ENCODE results near the gene PRAC1.

The PRAC1 gene

DNA sequence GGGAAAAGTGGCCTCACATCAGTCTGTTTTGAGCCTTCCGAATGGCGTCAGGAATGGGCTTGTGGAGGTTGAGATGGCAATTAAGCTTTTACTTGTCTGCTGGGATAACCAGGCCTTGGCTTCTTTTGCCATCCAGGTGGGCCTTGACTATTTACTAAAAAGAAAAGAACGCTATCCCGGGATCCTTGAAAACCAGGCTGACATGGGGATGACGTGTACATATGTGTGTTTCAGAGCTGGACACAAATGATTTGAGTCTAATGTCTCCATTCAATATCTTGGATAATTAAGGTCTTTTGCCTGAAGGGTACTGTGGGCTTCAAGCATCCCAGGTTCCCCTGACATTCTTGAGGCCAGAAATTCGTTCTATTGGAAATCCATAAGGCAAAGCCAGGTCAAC, 38.8 kb upstream of the PRAC1 start:
- DNase-seq (ENCODE audit: low spot score) (no peak), ATAC-seq (ENCODE audit: low read depth) (no peak)
- H3K27ac ChIP-seq (ENCODE audit: poor library complexity, severe bottlenecking): no peak overlapping the region
- H3K36me3 ChIP-seq (ENCODE audit: low read depth): no peaks in the 10 kb centered on the region
- H3K9me3 ChIP-seq (ENCODE audit: severe bottlenecking): no peaks in the 10 kb centered on the region
- TF ChIP-seq, protein P1, sequence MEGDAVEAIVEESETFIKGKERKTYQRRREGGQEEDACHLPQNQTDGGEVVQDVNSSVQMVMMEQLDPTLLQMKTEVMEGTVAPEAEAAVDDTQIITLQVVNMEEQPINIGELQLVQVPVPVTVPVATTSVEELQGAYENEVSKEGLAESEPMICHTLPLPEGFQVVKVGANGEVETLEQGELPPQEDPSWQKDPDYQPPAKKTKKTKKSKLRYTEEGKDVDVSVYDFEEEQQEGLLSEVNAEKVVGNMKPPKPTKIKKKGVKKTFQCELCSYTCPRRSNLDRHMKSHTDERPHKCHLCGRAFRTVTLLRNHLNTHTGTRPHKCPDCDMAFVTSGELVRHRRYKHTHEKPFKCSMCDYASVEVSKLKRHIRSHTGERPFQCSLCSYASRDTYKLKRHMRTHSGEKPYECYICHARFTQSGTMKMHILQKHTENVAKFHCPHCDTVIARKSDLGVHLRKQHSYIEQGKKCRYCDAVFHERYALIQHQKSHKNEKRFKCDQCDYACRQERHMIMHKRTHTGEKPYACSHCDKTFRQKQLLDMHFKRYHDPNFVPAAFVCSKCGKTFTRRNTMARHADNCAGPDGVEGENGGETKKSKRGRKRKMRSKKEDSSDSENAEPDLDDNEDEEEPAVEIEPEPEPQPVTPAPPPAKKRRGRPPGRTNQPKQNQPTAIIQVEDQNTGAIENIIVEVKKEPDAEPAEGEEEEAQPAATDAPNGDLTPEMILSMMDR (IDR thresholded peaks at IDR 0.05; ENCODE audit: poor library complexity, severe bottlenecking): no peak
- H3K4me3 ChIP-seq (ENCODE audit: severe bottlenecking): no peak overlapping the region
- no peaks in the 10 kb centered on the region for H3K4me1 ChIP-seq (ENCODE audit: insufficient read depth, poor library complexity, severe bottlenecking)
- H3K27me3 ChIP-seq (ENCODE audit: insufficient read depth, poor library complexity, severe bottlenecking): peaks cover 12% of the 10 kb centered on the region

DNA sequence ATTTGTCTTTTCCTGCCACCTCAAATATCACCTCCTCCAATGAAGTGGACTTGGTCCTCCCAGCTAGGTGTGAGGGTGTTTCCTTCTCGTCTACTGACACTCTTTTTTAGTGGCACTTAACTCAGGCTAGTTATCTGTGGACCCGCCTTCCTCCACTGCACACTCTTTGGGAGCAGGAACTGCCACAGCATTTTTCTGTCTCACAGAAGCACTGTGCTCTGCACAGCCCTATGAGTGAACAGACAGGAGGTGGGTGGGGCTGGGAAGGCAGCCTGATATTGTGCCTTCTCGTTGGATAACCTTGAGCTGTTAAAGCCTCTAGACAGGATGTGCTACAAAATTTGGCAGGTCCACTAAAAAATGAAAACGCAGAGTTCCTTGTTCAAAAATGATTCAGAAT, 38.1 kb upstream of the PRAC1 start:
- Histone ChIP-seq H3K36me3 (ENCODE audit: low read depth) (no peaks in the 10 kb centered on the region), H3K9me3 (ENCODE audit: severe bottlenecking) (peaks cover 2% of the 10 kb centered on the region), H3K4me3 (ENCODE audit: severe bottlenecking) (no peak overlapping the region), H3K4me1 (ENCODE audit: insufficient read depth, poor library complexity, severe bottlenecking) (no peaks in the 10 kb centered on the region), H3K27me3 (ENCODE audit: insufficient read depth, poor library complexity, severe bottlenecking) (peaks cover 17% of the 10 kb centered on the region), H3K27ac (ENCODE audit: poor library complexity, severe bottlenecking) (no peak overlapping the region)
- TF ChIP-seq, protein P1 (IDR thresholded peaks at IDR 0.05; ENCODE audit: poor library complexity, severe bottlenecking): no peak
- DNase-seq (ENCODE audit: low spot score) (no peak), ATAC-seq (ENCODE audit: low read depth) (0 out of 3 replicates have a peak, but pooled peaks have one; percentile 25)

DNA sequence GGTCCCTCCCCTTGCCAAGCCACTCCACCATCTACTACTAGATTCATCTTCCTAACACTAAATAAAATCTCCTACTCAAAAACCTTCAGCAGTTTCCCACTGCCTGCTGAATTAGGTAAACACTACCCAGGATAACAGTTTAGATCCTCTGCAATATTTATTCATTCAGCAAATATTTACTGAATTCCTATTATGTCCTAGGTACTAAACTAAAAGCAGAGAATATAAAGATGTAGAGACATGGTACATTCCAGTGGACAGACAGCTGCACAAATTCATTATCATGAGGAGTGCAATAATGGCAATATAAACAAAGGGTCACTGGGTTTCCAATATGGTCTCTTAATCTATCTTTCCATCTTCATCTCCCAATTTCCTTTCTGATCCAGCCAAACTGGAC, 37.0 kb upstream of the PRAC1 start:
- H3K36me3 ChIP-seq (ENCODE audit: low read depth): no peaks in the 10 kb centered on the region
- peaks cover 2% of the 10 kb centered on the region for H3K9me3 ChIP-seq (ENCODE audit: severe bottlenecking)
- TF ChIP-seq, protein P1 (IDR thresholded peaks at IDR 0.05; ENCODE audit: poor library complexity, severe bottlenecking): no peak
- no peak for ATAC-seq (ENCODE audit: low read depth)
- DNase-seq (ENCODE audit: low spot score): no peak
- no peaks in the 10 kb centered on the region for H3K4me1 ChIP-seq (ENCODE audit: insufficient read depth, poor library complexity, severe bottlenecking)
- H3K4me3 ChIP-seq (ENCODE audit: severe bottlenecking): no peak overlapping the region
- H3K27ac ChIP-seq (ENCODE audit: poor library complexity, severe bottlenecking): no peak overlapping the region
- peaks cover 24% of the 10 kb centered on the region for H3K27me3 ChIP-seq (ENCODE audit: insufficient read depth, poor library complexity, severe bottlenecking)

DNA sequence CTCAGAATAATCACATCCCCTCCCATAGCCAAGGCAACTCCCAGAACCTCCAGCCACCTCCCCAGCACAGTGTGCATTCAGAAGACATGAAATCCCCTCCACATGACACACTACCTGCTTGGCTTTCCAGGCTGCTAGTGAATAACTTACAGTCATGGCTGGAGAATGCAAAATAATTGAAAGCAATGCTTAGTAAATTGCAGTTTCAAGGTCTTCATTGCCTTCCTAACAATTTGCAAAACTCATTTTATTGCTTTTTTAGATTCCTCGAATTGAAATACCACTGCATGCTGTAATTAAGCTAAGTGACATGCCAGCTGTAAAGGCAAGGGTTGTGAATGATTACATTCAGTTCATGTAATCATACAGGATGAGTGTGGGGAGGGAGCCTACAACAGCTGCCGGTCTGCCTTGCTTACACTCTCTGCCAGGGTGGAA, 35.2 kb upstream of the PRAC1 start:
- Histone ChIP-seq H3K4me3 (ENCODE audit: severe bottlenecking) (no peak overlapping the region), H3K27me3 (ENCODE audit: insufficient read depth, poor library complexity, severe bottlenecking) (peaks cover 42% of the 10 kb centered on the region), H3K27ac (ENCODE audit: poor library complexity, severe bottlenecking) (no peak overlapping the region), H3K36me3 (ENCODE audit: low read depth) (no peaks in the 10 kb centered on the region), H3K4me1 (ENCODE audit: insufficient read depth, poor library complexity, severe bottlenecking) (no peaks in the 10 kb centered on the region), H3K9me3 (ENCODE audit: severe bottlenecking) (peaks cover 2% of the 10 kb centered on the region)
- TF ChIP-seq, protein P1 (IDR thresholded peaks at IDR 0.05; ENCODE audit: poor library complexity, severe bottlenecking): no peak
- DNase-seq (ENCODE audit: low spot score) (no peak), ATAC-seq (ENCODE audit: low read depth) (peak; percentile 35; the same call in 1 of the 3 replicates)

DNA sequence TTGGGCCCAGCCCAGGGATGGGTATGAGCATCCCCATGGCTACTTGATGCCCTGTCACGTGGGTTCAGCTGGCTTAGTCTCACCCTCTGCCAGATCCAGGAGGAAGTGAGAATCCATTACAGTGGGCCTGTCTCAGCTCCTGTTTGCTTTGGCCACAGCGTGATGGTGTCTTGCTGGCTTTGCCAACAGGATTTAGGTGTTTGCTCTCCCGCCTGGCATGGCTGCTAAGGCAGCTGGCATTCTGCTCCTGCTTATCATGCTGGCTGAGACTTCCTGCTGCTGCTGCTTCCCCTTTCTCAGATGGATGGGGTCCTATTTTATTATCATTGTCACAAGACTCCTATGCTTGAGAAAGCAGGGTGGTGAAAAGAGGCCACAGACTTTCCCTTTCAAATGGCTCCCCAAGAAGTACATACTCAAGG, 34.5 kb upstream of the PRAC1 start:
- peaks cover 2% of the 10 kb centered on the region for H3K9me3 ChIP-seq (ENCODE audit: severe bottlenecking)
- TF ChIP-seq, protein P1 (IDR thresholded peaks at IDR 0.05; ENCODE audit: poor library complexity, severe bottlenecking): no peak
- H3K27ac ChIP-seq (ENCODE audit: poor library complexity, severe bottlenecking): no peak overlapping the region
- H3K27me3 ChIP-seq (ENCODE audit: insufficient read depth, poor library complexity, severe bottlenecking): peaks cover 49% of the 10 kb centered on the region
- DNase-seq (ENCODE audit: low spot score): no peak
- no peak for ATAC-seq (ENCODE audit: low read depth)
- H3K4me1 ChIP-seq (ENCODE audit: insufficient read depth, poor library complexity, severe bottlenecking): no peaks in the 10 kb centered on the region
- no peaks in the 10 kb centered on the region for H3K36me3 ChIP-seq (ENCODE audit: low read depth)
- no peak overlapping the region for H3K4me3 ChIP-seq (ENCODE audit: severe bottlenecking)
